Measurements from ENCODE around the gene CELF4. TPM values are rescaled to one million over a fixed set of nuclear protein-coding genes. Genes with fewer than 3 reads are reported as not detected.

CELF4 gene
- total RNA-seq, 1 experiment from 2014 or later, result not detected

GRCh38 chr18:37574113-37574512, 8.5 kb upstream of the CELF4 start:
- DNase-seq (ENCODE audit: low read depth), result peak; percentile 2

DNA sequence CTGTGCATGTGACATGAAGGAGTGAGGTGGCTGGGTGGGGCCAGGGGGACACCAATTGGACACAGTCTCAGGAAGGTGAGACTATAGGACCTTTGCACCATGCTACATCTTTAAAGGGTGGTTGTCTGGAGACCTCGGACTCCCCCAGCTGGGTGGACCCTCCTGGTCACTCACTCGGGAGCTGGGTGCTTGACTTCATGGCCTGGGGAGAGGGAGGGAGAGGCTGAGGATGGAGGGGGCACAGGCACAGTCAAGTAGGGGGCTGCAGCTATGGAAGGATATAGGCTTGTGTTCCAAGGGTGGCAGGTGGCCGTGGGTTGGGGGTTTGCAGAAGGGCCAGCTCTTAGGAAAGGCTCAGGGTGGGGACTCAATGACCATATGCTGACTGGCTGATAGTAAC, 7.1 kb upstream of the CELF4 start:
- DNase-seq (ENCODE audit: low read depth), result no peak

GRCh38 chr18:37571266-37571665, 5.7 kb upstream of the CELF4 start:
- no peak for DNase-seq (ENCODE audit: low read depth)

DNA sequence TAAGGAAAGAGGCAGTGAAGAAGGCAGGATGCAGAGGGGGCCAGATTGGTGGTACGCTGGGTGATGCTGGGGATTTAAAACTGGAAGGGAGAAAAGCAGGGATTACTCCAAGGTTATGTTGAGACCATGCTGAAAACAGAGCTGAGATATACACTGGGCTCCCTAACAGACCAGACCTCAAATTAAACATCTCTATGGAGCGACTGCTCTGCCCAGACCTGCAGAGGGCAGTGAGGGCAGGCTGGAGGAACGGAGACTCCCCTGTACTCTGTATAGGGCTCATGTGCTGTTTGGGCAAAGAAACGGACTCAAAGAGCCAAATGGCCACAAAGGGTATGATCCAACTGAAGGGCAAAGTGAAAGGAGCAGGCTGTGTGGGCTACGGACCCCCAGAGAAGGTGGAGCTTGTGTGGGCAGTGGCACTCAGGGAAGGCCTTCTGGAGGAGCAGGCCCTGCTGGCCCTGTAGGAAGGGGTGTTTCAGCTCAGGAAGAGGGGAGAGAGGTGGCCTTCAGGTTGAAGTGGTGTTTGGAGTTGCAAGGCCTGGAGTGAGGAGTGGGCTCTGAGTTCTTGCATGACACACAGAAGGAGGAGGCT, 4.8 kb upstream of the CELF4 start:
- DNase-seq (ENCODE audit: low read depth), result no peak

DNA sequence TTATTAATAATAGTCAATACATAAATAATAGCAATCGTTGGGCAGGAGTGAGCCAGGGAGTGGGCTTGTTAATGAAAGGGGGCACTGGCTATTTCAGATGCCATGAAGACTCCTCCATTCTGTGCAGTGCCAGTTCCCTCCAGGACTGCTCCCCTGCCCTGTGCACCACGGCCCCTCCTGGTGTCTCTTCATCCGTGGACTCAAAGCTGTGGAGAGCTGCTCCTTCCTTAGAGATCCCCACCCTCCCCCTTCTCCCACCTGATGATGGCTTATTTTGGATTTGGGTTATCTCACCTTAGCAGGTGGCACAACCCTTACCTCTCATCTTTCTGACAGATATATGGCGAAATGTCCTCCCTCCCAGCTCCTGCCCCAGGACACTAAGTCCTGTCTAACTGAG, 3.1 kb upstream of the CELF4 start:
- DNase-seq (ENCODE audit: low read depth), result no peak

DNA sequence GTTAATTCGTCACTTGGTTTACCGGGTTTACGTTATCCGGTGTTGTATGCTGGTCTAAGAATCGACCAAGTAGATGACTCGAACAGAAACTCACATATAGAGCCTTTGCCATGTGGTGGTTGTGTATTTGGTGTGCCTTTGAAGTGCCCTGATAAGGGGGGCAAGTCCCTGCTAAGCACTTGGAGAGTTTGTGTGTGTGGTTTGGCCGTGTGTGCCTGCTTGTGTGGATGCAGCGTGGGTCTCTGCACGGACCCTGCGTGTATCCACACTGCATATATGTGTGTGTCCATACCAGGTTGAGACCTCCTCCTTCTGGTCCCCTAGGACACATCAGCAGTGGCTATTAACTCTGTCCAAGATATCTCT, 2.4 kb upstream of the CELF4 start:
- no peak for DNase-seq (ENCODE audit: low read depth)

- DNase-seq (ENCODE audit: low read depth), result no peak
Observed at GRCh38 chr18:37567061-37567993, 1.7 kb upstream of the CELF4 start.

DNA sequence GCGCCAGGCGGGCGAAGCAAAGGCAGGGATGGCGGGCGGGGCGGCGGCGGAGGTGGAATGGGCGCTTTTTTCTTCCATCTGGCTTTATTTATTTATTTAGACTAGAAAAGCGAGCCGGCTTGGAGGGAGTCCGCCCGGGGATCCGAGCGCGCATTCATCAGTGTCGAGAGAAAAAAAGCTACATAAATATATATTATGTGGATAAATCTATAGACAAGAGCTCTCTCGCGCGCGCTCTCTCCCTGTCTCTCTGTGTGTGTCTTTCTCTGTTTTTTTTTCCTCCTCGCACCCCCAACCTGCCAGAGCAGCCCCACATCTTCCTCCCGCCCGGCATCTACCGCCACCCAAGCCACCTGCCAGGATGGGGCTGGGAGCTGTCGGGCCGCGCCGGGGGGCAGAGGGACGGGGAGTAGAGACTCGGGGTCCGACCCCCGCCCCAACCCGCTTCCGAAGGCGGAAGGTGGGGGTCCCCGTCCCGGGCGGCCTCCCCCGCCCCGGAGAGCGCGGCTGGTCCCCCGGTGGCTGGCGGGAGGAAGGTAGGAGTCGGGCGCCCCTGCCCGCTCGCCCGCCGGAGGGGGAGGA, 972 bp upstream of the CELF4 start:
- no peak for DNase-seq (ENCODE audit: low read depth)

- peak; percentile 1 for DNase-seq (ENCODE audit: low read depth)
Observed at GRCh38 chr18:37565977-37566478, 430 bp upstream of the CELF4 start.

GRCh38 chr18:37564711-37565100, 892 bp downstream of the CELF4 start:
- DNase-seq (ENCODE audit: low read depth), result peak; percentile 4

GRCh38 chr18:37563931-37564392, 1.6 kb downstream of the CELF4 start:
- DNase-seq (ENCODE audit: low read depth), result no peak

GRCh38 chr18:37561986-37562385, 3.6 kb downstream of the CELF4 start:
- DNase-seq (ENCODE audit: low read depth), result no peak

- DNase-seq (ENCODE audit: low read depth), result no peak
Observed at GRCh38 chr18:37560003-37560402, 5.6 kb downstream of the CELF4 start.

DNA sequence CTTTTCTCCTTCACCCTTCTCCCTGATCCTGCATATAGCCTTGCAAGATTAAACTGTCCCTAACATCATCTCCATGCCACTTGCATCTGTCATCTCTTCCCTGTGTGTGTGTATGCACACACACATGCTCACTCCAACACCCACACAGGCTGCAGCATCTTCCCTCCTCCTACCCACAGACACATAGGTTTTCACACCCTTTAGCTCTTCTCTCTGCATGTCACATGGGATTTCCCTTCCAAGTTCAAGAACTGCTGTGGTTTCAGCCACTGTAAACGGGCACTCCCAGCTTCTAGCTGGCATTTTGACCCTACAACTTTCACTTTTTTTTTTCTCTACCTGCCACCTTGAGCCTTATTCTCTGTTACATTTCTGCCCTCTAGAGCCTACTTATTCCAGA, 6.4 kb downstream of the CELF4 start:
- DNase-seq (ENCODE audit: low read depth), result no peak

GRCh38 chr18:37554399-37554787, 11.2 kb downstream of the CELF4 start:
- DNase-seq (ENCODE audit: low read depth), result no peak

DNA sequence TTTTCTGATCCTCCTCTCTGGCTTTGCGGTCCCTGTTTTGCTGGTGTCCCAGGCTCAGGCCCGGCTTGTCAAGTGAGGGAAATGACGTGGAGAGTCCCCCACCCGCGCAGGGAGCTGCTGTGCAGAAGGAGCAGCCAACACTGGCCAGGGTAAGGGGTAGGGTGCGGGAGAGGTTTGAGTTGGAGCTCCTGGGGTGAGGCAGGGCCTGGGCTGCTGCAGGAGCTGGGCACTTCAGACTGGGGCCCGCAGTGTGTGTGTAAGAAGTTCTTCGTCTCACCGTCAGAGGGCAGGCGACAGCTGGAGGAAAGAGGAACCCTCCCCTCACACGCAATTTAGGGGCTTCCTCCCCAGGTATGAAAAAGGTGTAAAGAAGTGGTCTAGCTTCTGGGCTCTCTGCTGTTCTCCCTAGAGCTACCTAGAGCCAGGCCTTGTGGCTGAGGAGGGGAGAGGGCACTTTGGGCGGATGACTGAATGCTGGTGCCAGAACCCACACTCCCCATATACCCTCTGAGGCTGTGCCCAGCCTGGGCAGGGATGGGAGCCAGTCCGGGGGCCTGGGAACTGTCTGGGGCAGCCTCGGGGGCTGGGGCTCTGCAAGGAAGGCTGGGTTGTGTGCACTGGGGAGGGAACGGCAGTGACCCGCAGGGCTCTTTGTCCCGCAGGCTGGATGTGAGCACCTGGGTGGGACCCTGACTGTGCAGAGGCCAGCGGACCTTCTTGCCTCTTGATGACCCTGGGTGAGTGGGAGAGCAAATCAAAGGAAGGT, 11.8 kb downstream of the CELF4 start:
- DNase-seq (ENCODE audit: low read depth), result no peak

- no peak for DNase-seq (ENCODE audit: low read depth)
Observed at GRCh38 chr18:37552286-37552685, 13.3 kb downstream of the CELF4 start.

- no peak for DNase-seq (ENCODE audit: low read depth)
Observed at GRCh38 chr18:37551846-37552245, 13.8 kb downstream of the CELF4 start.

- DNase-seq (ENCODE audit: low read depth), result no peak
Observed at GRCh38 chr18:37551249-37551648, 14.3 kb downstream of the CELF4 start.

GRCh38 chr18:37550118-37550875, 15.3 kb downstream of the CELF4 start:
- no peak for DNase-seq (ENCODE audit: low read depth)

DNA sequence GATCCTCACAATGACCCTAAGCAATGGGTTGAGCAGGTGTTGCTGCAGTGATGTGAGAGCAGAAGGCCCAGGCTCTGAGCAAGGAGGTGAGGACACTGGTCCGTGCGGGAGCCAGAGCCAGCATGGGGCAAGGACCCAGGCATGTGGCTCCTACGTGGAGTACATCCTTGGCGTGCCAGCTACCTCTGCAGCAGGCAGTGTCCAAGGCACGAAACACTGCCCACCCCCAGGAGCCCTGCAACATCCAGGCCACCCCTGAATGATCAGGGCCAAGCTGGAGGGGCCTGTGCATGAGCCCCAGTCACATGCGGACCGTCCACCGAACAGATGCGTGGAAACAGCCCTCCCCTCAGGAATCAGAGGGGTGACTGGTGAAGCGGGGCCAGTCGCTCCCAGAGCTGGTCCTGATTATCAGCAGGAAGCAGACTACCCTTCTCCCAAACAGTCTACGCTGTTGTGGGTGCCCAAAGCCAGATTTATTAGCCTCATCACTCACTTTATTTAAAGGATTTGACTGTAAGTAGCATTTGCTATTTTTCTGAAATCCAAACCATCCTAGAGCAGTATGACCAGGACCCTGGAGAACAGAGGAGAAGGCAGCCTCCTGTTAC, 16.8 kb downstream of the CELF4 start:
- DNase-seq (ENCODE audit: low read depth), result no peak
